Tibial nerve (tissue), 4 donors: ENCODE results near the gene SOCS1. TPM values are rescaled to one million over a fixed set of nuclear protein-coding genes. Genes with fewer than 3 reads are reported as not detected.
A peak's percentile ranks its signal among the peaks of the same experiment; 100 is the strongest.

ENCODE experiments used
- DNase-seq, 2 donors: peaks; one replicate each; pipeline ENCODE4 v3.0.0-alpha.2; 2019; ENCODE audit warnings: low spot score in 2 of 2
- H3K27ac ChIP-seq, 4 donors: fragments of 200-600 bp; sonication (generic) in 3 of 4; one replicate each; pipeline ENCODE4 v1.5.1; 2017 to 2019; ENCODE audit warnings: mild to moderate bottlenecking in 1 of 4
- H3K27me3 ChIP-seq, 2 donors: fragments of 200-600 bp; sonication (generic) in 1 of 2; one replicate each; pipeline versions ENCODE4 v1.5.1 to v1.6.0; 2017 to 2019
- H3K36me3 ChIP-seq, 3 donors: fragments of 200-600 bp; sonication (generic); one replicate each; pipeline ENCODE4 v1.5.1; 2018 to 2019
- H3K4me1 ChIP-seq, 4 donors: fragments of 200-600 bp; sonication (generic) in 3 of 4; one replicate each; pipeline ENCODE4 v1.5.1; 2017 to 2019
- H3K4me3 ChIP-seq, 4 donors: fragments of 200-600 bp; sonication (generic) in 3 of 4; one replicate each; pipeline ENCODE4 v1.5.1; 2017 to 2019; ENCODE audit warnings: mild to moderate bottlenecking in 1 of 4, moderate library complexity in 1 of 4
- H3K9me3 ChIP-seq, 4 donors: fragments of 200-600 bp; sonication (generic) in 3 of 4; one replicate each; pipeline ENCODE4 v1.5.1; 2017 to 2019
- EP300 ChIP-seq, 2 donors: sonication (generic); formaldehyde crosslinking; IDR thresholded peaks; one replicate each; pipeline ENCODE4 v1.6.1; 2017; ENCODE audit warnings: antibody characterized with exemption in 2 of 2, mild to moderate bottlenecking in 1 of 2
- POLR2A ChIP-seq, 2 donors: fragments of 450-650 bp; IDR thresholded peaks; one replicate each; pipeline ENCODE4 v1.6.1; 2017; ENCODE audit warnings: antibody characterized with exemption in 2 of 2, mild to moderate bottlenecking in 2 of 2, moderate library complexity in 2 of 2
- WGBS, 2 donors: methylation state at CpG; one replicate each; pipeline ENCODE4 v1.1.5; 2018; 5-methylcytosine and 5-hydroxymethylcytosine counted together
- total RNA-seq, 4 donors: library from RNA; depleted of rRNA; stranded (reverse); fragments of >200 nt; gene quantifications; one replicate each; pipeline ENCODE4 v1.1.0, GENCODE V29; 2016
- TF ChIP-seq, protein P1 (sequence below), 5 experiments: fragments of 200-600 bp in 3 of 5; fragments of 450-650 bp in 2 of 5; sonication (generic) in 3 of 5; IDR thresholded peaks; one replicate each; pipeline ENCODE4 v1.5.1; 2016 to 2019; ENCODE audit warnings: antibody characterized with exemption in 5 of 5, mild to moderate bottlenecking in 3 of 5, moderate library complexity in 2 of 5

SOCS1 gene
- total RNA-seq, 4 donors from 2014 or later, result 7.4 to 29.6 (median 14.7) TPM

DNA sequence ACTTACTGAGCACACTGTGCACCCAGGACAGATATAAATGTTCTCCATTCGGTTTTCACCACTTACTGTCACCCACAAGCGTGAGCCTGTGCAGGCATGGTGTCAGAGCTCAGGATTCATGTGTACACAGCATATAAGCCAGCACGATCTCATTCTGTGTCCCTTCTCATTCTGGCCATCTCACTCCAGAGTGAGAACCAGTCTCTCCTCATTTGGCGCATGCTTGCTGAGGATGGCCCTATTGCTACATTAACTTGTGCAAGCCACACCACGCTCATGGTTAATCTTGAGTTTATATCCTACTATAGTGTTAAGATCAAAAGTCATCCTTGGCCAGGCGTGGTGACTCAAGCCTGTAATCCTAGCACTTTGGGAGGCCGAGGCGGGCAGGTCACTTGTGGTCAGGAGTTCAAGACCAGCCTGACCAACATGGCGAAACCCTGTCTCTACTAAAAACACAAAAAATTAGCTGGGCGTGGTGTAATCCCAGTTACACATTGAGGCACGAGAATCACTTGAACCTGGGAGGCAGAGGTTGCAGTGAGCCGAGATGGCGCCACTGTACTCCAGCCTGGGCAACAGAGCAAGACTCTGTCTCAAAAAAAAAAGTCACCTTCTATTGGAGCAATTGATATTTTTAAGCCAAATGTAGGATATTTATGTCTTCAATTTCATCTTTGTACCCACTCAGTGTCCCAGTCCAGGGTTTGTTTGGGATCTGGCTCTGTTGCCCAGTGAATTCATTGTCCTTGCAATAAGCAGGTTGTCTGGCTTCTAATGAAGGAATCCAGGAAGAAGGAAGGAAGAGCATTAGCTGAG, 20.9 kb downstream of the SOCS1 start:
- H3K36me3 ChIP-seq, result no peaks in the 10 kb centered on the region
- no peak overlapping the region for H3K27ac ChIP-seq
- TF ChIP-seq EP300 (IDR thresholded peaks at IDR 0.05), result no peak
- TF ChIP-seq, protein P1, sequence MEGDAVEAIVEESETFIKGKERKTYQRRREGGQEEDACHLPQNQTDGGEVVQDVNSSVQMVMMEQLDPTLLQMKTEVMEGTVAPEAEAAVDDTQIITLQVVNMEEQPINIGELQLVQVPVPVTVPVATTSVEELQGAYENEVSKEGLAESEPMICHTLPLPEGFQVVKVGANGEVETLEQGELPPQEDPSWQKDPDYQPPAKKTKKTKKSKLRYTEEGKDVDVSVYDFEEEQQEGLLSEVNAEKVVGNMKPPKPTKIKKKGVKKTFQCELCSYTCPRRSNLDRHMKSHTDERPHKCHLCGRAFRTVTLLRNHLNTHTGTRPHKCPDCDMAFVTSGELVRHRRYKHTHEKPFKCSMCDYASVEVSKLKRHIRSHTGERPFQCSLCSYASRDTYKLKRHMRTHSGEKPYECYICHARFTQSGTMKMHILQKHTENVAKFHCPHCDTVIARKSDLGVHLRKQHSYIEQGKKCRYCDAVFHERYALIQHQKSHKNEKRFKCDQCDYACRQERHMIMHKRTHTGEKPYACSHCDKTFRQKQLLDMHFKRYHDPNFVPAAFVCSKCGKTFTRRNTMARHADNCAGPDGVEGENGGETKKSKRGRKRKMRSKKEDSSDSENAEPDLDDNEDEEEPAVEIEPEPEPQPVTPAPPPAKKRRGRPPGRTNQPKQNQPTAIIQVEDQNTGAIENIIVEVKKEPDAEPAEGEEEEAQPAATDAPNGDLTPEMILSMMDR (IDR thresholded peaks at IDR 0.05), result no peak
- no peak overlapping the region for H3K4me3 ChIP-seq
- peaks cover 0 to 3% of the 10 kb centered on the region in 2 donors for H3K27me3 ChIP-seq
- H3K9me3 ChIP-seq, result no peaks in the 10 kb centered on the region
- WGBS, 2 donors, result 85 to 90% methylated on average over 13 of the region's 13 CpGs
- H3K4me1 ChIP-seq, result peaks cover 0 to 9% (median 3%) of the 10 kb centered on the region in 4 donors
- no peak for DNase-seq

DNA sequence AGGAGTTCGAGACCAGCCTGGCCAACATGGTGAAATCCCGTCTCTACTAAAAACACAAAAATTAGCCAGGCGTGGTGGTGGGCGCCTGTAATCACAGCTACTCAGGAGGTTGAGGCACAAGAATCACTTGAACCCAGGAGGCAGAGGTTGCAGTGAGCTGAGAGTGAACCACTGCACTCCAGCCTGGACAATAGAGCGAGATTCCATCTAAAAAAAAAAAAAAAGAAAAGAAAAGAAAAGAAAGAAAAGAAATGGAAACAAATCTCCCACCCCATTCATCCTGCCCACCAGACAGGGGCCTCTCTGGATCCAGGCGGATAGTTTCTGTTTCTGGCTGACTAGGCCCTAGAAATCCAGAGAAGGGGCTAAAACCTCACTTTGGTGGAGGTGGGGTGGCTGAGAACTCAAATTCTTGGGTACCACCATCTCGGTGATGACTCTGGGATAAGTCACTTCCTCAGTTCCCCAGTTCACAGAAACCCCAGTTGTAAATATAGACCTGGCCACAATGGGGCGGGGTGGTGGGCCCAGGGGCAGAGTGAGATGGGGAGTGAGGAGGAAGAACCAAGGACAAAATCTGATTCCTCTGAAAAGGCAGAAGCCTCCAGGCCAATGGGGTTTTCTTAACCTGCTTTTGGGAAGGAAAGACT, 22.2 kb downstream of the SOCS1 start:
- WGBS, 2 donors, result 76 to 80% methylated on average over 8 of the region's 8 CpGs
- Histone ChIP-seq H3K36me3 (no peaks in the 10 kb centered on the region), H3K4me1 (peaks cover 0 to 9% (median 3%) of the 10 kb centered on the region in 4 donors), H3K27me3 (peaks cover 0 to 3% of the 10 kb centered on the region in 2 donors), H3K4me3 (no peak overlapping the region), H3K9me3 (no peaks in the 10 kb centered on the region), H3K27ac (peak overlapping the region in 1 of 4 donors; percentile 78)
- no peak for DNase-seq
- TF ChIP-seq, protein P1 (IDR thresholded peaks at IDR 0.05), result no peak
- TF ChIP-seq POLR2A (IDR thresholded peaks at IDR 0.05) (no peak), EP300 (IDR thresholded peaks at IDR 0.05) (no peak)

DNA sequence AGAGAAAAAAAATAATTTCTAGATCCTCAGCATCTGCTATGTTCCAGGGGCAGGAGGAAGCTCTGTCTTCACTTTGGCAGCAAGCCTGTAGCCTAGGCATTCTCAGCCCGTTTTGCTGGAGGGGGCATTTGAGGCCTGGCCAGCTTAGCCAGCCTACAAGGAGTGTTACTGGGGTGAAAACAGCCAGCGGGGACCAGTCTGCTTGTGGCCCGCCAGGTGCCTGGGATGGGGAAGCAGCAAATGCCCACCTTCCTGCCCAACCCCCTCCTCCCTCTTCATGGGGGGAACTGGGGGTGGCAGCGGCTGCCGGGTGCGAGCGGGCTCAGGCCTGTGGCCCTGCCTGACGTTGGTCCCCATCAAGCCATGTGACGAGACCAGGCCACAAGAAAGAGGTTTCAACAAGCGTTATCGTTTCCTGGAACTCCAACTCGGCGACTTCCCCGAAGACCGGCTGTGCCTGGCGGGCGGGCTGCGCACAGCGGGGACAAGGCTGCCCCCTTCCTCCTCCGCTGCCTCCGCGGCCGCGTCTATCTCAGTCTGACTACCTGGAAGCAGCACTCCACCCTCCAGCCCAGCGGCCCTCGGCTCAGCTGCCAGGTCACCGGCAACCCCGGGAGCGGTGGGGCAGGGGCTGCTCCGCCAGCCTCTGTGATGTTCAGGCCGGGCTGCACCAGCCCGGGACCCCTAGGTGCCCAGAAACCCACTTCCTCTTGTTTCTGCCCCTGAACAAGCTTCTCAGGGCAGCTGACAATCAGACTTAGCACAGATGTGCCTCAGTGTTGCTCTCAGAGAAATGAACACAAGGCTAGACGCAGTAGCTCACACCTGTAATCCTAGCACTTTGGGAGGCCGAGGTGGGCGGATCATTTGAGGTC, 22.9 kb downstream of the SOCS1 start:
- no peak overlapping the region for H3K4me3 ChIP-seq
- H3K27ac ChIP-seq, result peak overlapping the region in 1 of 4 donors; percentile 78
- H3K9me3 ChIP-seq, result no peaks in the 10 kb centered on the region
- peaks cover 0 to 9% (median 3%) of the 10 kb centered on the region in 4 donors for H3K4me1 ChIP-seq
- 47 to 61% methylated on average over 20 to 34 of the region's 35 CpGs for WGBS, 2 donors
- no peak for DNase-seq
- peaks cover 0 to 3% of the 10 kb centered on the region in 2 donors for H3K27me3 ChIP-seq
- TF ChIP-seq, protein P1 (IDR thresholded peaks at IDR 0.05), result no peak
- TF ChIP-seq EP300 (IDR thresholded peaks at IDR 0.05) (peak in 1 of 2 donors; percentile 19), POLR2A (IDR thresholded peaks at IDR 0.05) (peak in 1 of 2 donors; percentile 7)
- H3K36me3 ChIP-seq, result no peaks in the 10 kb centered on the region

DNA sequence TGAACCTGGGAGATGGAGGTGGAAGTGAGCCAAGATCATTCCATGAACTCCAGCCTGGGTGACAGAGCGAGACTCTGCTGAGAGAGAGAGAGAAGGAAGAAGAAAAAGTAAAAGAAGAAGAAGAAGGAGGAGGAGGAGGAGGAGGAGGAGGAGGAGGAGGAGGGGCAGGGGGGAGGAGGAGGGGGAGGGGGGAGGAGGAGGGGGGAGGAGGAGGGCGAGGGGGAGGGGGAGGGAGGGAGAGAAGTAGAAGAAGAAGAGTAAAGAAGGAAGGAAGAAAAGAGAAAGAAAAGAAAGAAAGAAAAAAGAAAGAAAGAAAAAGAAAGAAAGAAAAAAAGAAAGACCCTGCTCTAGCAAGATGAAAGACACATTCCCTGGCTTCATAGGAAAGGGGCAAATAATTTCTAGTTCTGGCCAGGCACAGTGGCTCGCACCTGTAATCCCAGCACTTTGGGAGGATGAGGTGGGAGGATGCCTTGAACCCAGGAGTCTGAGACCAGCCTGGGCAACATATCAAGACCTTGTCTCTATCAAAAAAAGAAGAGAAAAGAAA, 23.6 kb downstream of the SOCS1 start:
- no peak for DNase-seq
- no peak for TF ChIP-seq EP300 (IDR thresholded peaks at IDR 0.05)
- TF ChIP-seq, protein P1 (IDR thresholded peaks at IDR 0.05), result no peak
- no peak for TF ChIP-seq POLR2A (IDR thresholded peaks at IDR 0.05)
- 88 to 100% methylated on average over 2 of the region's 3 CpGs for WGBS, 2 donors
- Histone ChIP-seq H3K36me3 (no peaks in the 10 kb centered on the region), H3K4me3 (no peak overlapping the region), H3K27ac (peak overlapping the region in 1 of 4 donors; percentile 78), H3K4me1 (peaks cover 0 to 9% (median 3%) of the 10 kb centered on the region in 4 donors), H3K27me3 (peaks cover 0 to 3% of the 10 kb centered on the region in 2 donors), H3K9me3 (no peaks in the 10 kb centered on the region)
